Measurements from ENCODE around the gene CLEC14A. TPM values are rescaled to one million over a fixed set of nuclear protein-coding genes. Genes with fewer than 3 reads are reported as not detected.

Gene CLEC14A
- total RNA-seq, 1 donor from 2014 or later, result 33.1 TPM

DNA sequence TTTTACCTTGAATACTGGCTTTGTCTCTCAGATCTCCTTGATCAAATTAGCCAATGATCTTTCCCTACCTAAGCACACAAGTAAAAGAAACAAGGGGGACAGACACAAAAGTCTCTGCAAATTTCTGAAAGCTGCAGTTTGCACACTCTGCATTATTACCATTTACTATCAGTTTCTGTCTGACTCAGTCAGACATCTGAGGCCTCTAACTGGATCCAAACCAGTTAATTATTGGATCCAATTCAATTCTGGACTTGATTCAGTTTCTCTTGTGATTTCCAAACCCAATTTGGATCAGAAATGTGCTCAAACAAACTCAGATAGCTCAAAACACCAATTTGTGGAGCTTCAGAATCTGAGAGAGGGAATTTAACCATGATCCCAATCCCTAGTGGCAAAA, 31.6 kb downstream of the CLEC14A start:
- no peak overlapping the region for H3K4me3 ChIP-seq
- no peak for TF ChIP-seq POLR2AphosphoS5 (IDR thresholded peaks at IDR 0.05; ENCODE audit: insufficient read depth in 1 of 2, low read depth in 1 of 2)
- no peak for TF ChIP-seq POLR2A (IDR thresholded peaks at IDR 0.05)
- TF ChIP-seq, protein P1, sequence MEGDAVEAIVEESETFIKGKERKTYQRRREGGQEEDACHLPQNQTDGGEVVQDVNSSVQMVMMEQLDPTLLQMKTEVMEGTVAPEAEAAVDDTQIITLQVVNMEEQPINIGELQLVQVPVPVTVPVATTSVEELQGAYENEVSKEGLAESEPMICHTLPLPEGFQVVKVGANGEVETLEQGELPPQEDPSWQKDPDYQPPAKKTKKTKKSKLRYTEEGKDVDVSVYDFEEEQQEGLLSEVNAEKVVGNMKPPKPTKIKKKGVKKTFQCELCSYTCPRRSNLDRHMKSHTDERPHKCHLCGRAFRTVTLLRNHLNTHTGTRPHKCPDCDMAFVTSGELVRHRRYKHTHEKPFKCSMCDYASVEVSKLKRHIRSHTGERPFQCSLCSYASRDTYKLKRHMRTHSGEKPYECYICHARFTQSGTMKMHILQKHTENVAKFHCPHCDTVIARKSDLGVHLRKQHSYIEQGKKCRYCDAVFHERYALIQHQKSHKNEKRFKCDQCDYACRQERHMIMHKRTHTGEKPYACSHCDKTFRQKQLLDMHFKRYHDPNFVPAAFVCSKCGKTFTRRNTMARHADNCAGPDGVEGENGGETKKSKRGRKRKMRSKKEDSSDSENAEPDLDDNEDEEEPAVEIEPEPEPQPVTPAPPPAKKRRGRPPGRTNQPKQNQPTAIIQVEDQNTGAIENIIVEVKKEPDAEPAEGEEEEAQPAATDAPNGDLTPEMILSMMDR (IDR thresholded peaks at IDR 0.05), result no peak
- H3K27ac ChIP-seq, result no peak overlapping the region
- intact Hi-C loops (cut with DNase I), result no loop called here
- H3K9me3 ChIP-seq, result no peaks in the 10 kb centered on the region
- no peaks in the 10 kb centered on the region for H3K36me3 ChIP-seq
- H3K4me1 ChIP-seq, result no peaks in the 10 kb centered on the region
- no peaks in the 10 kb centered on the region for H3K27me3 ChIP-seq
- no peak for DNase-seq (ENCODE audit: extremely low spot score in 2 of 2)

GRCh38 chr14:38221077-38221476, 34.8 kb downstream of the CLEC14A start:
- H3K4me3 ChIP-seq, result no peak overlapping the region
- H3K36me3 ChIP-seq, result no peaks in the 10 kb centered on the region
- no peak for DNase-seq (ENCODE audit: extremely low spot score in 2 of 2)
- TF ChIP-seq, protein P1 (IDR thresholded peaks at IDR 0.05), result no peak
- no peak for TF ChIP-seq POLR2A (IDR thresholded peaks at IDR 0.05)
- TF ChIP-seq POLR2AphosphoS5 (IDR thresholded peaks at IDR 0.05; ENCODE audit: insufficient read depth in 1 of 2, low read depth in 1 of 2), result no peak
- H3K27ac ChIP-seq, result no peak overlapping the region
- H3K9me3 ChIP-seq, result no peaks in the 10 kb centered on the region
- intact Hi-C loops (cut with DNase I), result no loop called here
- H3K4me1 ChIP-seq, result no peaks in the 10 kb centered on the region
- no peaks in the 10 kb centered on the region for H3K27me3 ChIP-seq

GRCh38 chr14:38217553-38217952, 38.3 kb downstream of the CLEC14A start:
- Histone ChIP-seq H3K36me3 (no peaks in the 10 kb centered on the region), H3K27ac (no peak overlapping the region), H3K9me3 (no peaks in the 10 kb centered on the region), H3K27me3 (no peaks in the 10 kb centered on the region), H3K4me3 (no peak overlapping the region), H3K4me1 (no peaks in the 10 kb centered on the region)
- DNase-seq (ENCODE audit: extremely low spot score in 2 of 2), result no peak
- TF ChIP-seq POLR2AphosphoS5 (IDR thresholded peaks at IDR 0.05; ENCODE audit: insufficient read depth in 1 of 2, low read depth in 1 of 2), result no peak
- TF ChIP-seq POLR2A (IDR thresholded peaks at IDR 0.05), result no peak
- TF ChIP-seq, protein P1 (IDR thresholded peaks at IDR 0.05), result no peak
- intact Hi-C loops (cut with DNase I), result no loop called here

GRCh38 chr14:38213001-38213400, 42.9 kb downstream of the CLEC14A start:
- DNase-seq (ENCODE audit: extremely low spot score in 2 of 2), result no peak
- Histone ChIP-seq H3K9me3 (no peaks in the 10 kb centered on the region), H3K27ac (no peak overlapping the region), H3K4me3 (no peak overlapping the region), H3K36me3 (no peaks in the 10 kb centered on the region), H3K4me1 (peaks cover 30% of the 10 kb centered on the region), H3K27me3 (no peaks in the 10 kb centered on the region)
- intact Hi-C loops (cut with DNase I), result no loop called here
- TF ChIP-seq POLR2A (IDR thresholded peaks at IDR 0.05) (no peak), POLR2AphosphoS5 (IDR thresholded peaks at IDR 0.05; ENCODE audit: insufficient read depth in 1 of 2, low read depth in 1 of 2) (no peak)
- TF ChIP-seq, protein P1 (IDR thresholded peaks at IDR 0.05), result no peak

GRCh38 chr14:38212111-38212510, 43.8 kb downstream of the CLEC14A start:
- Histone ChIP-seq H3K27me3 (no peaks in the 10 kb centered on the region), H3K9me3 (no peaks in the 10 kb centered on the region), H3K4me3 (no peak overlapping the region), H3K36me3 (no peaks in the 10 kb centered on the region), H3K4me1 (peaks cover 34% of the 10 kb centered on the region), H3K27ac (no peak overlapping the region)
- intact Hi-C loops (cut with DNase I), result no loop called here
- no peak for DNase-seq (ENCODE audit: extremely low spot score in 2 of 2)
- TF ChIP-seq POLR2AphosphoS5 (IDR thresholded peaks at IDR 0.05; ENCODE audit: insufficient read depth in 1 of 2, low read depth in 1 of 2) (no peak), POLR2A (IDR thresholded peaks at IDR 0.05) (no peak)
- TF ChIP-seq, protein P1 (IDR thresholded peaks at IDR 0.05), result no peak

Data from vagina (tissue), 2 donors.